ENCODE measurements around the gene LFNG. TPM values are rescaled to one million over a fixed set of nuclear protein-coding genes. Genes with fewer than 3 reads are reported as not detected.
A peak's percentile ranks its signal among the peaks of the same experiment; 100 is the strongest.

LFNG gene
- total and polyA plus RNA-seq, 9 of the 15 experiments (the other 6 are each of a cell fraction or from before 2014, with no cell fraction given), result 0.03 to 0.89 (median 0.25) TPM; not detected in 1

GRCh38 chr7:2483494-2483893, 36.1 kb upstream of the LFNG start:
- no TSS peak for BruUV-seq (replicated peaks)

DNA sequence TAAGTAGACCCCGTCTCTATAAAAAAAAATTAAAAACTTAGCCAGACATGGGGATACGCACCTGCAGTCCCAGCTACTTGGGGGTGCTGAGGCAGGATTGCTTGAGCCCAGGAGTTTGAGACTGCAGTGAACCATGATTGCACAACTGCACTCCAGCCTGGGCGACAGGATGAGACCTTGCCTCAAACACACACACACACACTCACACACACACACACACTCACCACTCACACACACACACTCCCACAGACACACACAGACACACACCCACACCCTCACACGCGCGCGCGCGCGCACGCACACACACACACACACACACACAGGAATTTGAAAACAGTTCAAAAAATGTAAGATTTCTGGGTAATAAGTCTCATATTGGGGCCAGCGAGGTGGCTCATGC, 34.7 kb upstream of the LFNG start:
- Histone ChIP-seq H3K27me3 (ENCODE audit: control insufficient read depth in 2 of 2, insufficient read depth in 2 of 2, low read length in 2 of 2) (peaks cover 2 to 14% of the 10 kb centered on the region in 2 experiments; a peak in 4 of 5 replicates), H3K4me3 (no peak overlapping the region), H3K9me3 (replicated peaks; ENCODE audit: control insufficient read depth, insufficient read depth, low read depth, low read length) (peaks cover 4% of the 10 kb centered on the region; the same call in 1 of the 2 replicates), H3K9me1 (ENCODE audit: control insufficient read depth, insufficient read depth, low read length) (no peaks in the 10 kb centered on the region), H4K20me1 (replicated peaks; ENCODE audit: control insufficient read depth, insufficient read depth, low read length) (no peaks in the 10 kb centered on the region), H3K36me3 (ENCODE audit: control insufficient read depth, insufficient read depth, low read length) (no peaks in the 10 kb centered on the region), H2AFZ (ENCODE audit: low read depth, low read length) (no peak overlapping the region), H3K9ac (ENCODE audit: insufficient read depth in 1 of 2, low read depth in 2 of 2, low read length in 2 of 2) (no peak overlapping the region), H3K4me1 (replicated peaks in 1 of 2; ENCODE audit: control insufficient read depth in 2 of 2, insufficient read depth in 2 of 2, low read length in 2 of 2) (peaks cover 0 to 15% of the 10 kb centered on the region in 2 experiments; a peak in 2 of 5 replicates), H3K79me2 (ENCODE audit: control insufficient read depth, insufficient read depth, low read length) (no peaks in the 10 kb centered on the region), H3K4me2 (ENCODE audit: insufficient read depth, low read length) (no peak overlapping the region), H3K27ac (ENCODE audit: extremely low read depth, low read depth, low read length) (no peak overlapping the region)
- 56% methylated on average over 12 of the region's 12 CpGs for WGBS (ENCODE audit: insufficient coverage, low coverage, missing lambda C conversion rate)
- BruUV-seq (replicated peaks), result no TSS peak
- DNase-seq (ENCODE audit: extremely low read depth in 1 of 4, low spot score in 3 of 4), result no peak
- TF ChIP-seq CEBPB (tag; IDR thresholded peaks at IDR 0.05), result peak; percentile 68
- no peak for TF ChIP-seq POLR3A (IDR thresholded peaks at IDR 0.05; ENCODE audit: borderline replicate concordance, extremely low read depth, insufficient read depth, insufficient read length)
- intact Hi-C loops (cut with micrococcal nuclease) (no loop called here), in situ Hi-C loops (cut with MboI) (no loop called here)
- ChIA-PET CTCF (ENCODE audit: low intra/inter-chr PET ratio) (no interaction called here), POLR2A (no interaction called here)
- no peak for ATAC-seq
- FAIRE-seq, result no peak

More at GRCh38 chr7:2483494-2483893, 36.1 kb upstream of the LFNG start:
- TF ChIP-seq HLTF (IDR thresholded peaks at IDR 0.05), result no peak
- no peak for TF ChIP-seq RB1 (IDR thresholded peaks at IDR 0.05; ENCODE audit: low read depth)
- no peak for TF ChIP-seq MCM2 (IDR thresholded peaks at IDR 0.05; ENCODE audit: low read depth)
- peak; percentile 50; the same call in 1 of the 2 replicates for TF ChIP-seq TFAP4 (CRISPR knock-in tag; IDR thresholded peaks at IDR 0.05; ENCODE audit: borderline replicate concordance)
- 0% methylated on average over 5 of the region's 5 CpGs for WGBS (ENCODE audit: insufficient coverage, low coverage, missing lambda C conversion rate)
- H3K27ac ChIP-seq (ENCODE audit: extremely low read depth, low read depth, low read length), result no peak overlapping the region
- no peak for DNase-seq (ENCODE audit: extremely low read depth in 1 of 4, low spot score in 3 of 4)
- H4K20me1 ChIP-seq (replicated peaks; ENCODE audit: control insufficient read depth, insufficient read depth, low read length), result peaks cover 10% of the 10 kb centered on the region
- no peak for FAIRE-seq
- no peak overlapping the region for H3K9ac ChIP-seq (ENCODE audit: insufficient read depth in 1 of 2, low read depth in 2 of 2, low read length in 2 of 2)
- no peak overlapping the region for H2AFZ ChIP-seq (ENCODE audit: low read depth, low read length)
- CTCF ChIA-PET (ENCODE audit: low intra/inter-chr PET ratio), result no interaction called here
- in situ Hi-C loops (cut with MboI) (no loop called here), intact Hi-C loops (cut with micrococcal nuclease) (no loop called here)
- peaks cover 0 to 24% of the 10 kb centered on the region in 2 experiments; a peak in 3 of 5 replicates for H3K4me1 ChIP-seq (replicated peaks in 1 of 2; ENCODE audit: control insufficient read depth in 2 of 2, insufficient read depth in 2 of 2, low read length in 2 of 2)
- no peak overlapping the region for H3K4me2 ChIP-seq (ENCODE audit: insufficient read depth, low read length)
- H3K36me3 ChIP-seq (ENCODE audit: control insufficient read depth, insufficient read depth, low read length), result no peaks in the 10 kb centered on the region
- no peak for ATAC-seq
- no peak overlapping the region for H3K4me3 ChIP-seq
- no peaks in the 10 kb centered on the region for H3K9me1 ChIP-seq (ENCODE audit: control insufficient read depth, insufficient read depth, low read length)
- H3K27me3 ChIP-seq (ENCODE audit: control insufficient read depth in 2 of 2, insufficient read depth in 2 of 2, low read length in 2 of 2), result peaks cover 15 to 28% of the 10 kb centered on the region in 2 experiments; a peak in 4 of 5 replicates
- H3K79me2 ChIP-seq (ENCODE audit: control insufficient read depth, insufficient read depth, low read length), result no peaks in the 10 kb centered on the region
- POLR2A ChIA-PET, result interaction anchor here (0.5 to 0.8 kb wide), 2 partner anchors 9 to 52 kb away, joined by 3 read pairs; no protein-coding TSS in a partner anchor
- H3K9me3 ChIP-seq (replicated peaks; ENCODE audit: control insufficient read depth, insufficient read depth, low read depth, low read length), result peaks cover 4% of the 10 kb centered on the region; the same call in 1 of the 2 replicates
